Putamen (tissue), 1 donor: ENCODE measurements around the gene PHC3.
"Not testable (repeated sequence)": the region's sequence is repeated elsewhere in the genome, so short reads cannot be mapped to it uniquely, and the experiment has no call there.

ENCODE experiments used
- DNase-seq: peaks from one replicate; pipeline ENCODE4 v3.0.0-alpha.2; 2016; ENCODE audit warnings: low spot score

Gene PHC3, protein sequence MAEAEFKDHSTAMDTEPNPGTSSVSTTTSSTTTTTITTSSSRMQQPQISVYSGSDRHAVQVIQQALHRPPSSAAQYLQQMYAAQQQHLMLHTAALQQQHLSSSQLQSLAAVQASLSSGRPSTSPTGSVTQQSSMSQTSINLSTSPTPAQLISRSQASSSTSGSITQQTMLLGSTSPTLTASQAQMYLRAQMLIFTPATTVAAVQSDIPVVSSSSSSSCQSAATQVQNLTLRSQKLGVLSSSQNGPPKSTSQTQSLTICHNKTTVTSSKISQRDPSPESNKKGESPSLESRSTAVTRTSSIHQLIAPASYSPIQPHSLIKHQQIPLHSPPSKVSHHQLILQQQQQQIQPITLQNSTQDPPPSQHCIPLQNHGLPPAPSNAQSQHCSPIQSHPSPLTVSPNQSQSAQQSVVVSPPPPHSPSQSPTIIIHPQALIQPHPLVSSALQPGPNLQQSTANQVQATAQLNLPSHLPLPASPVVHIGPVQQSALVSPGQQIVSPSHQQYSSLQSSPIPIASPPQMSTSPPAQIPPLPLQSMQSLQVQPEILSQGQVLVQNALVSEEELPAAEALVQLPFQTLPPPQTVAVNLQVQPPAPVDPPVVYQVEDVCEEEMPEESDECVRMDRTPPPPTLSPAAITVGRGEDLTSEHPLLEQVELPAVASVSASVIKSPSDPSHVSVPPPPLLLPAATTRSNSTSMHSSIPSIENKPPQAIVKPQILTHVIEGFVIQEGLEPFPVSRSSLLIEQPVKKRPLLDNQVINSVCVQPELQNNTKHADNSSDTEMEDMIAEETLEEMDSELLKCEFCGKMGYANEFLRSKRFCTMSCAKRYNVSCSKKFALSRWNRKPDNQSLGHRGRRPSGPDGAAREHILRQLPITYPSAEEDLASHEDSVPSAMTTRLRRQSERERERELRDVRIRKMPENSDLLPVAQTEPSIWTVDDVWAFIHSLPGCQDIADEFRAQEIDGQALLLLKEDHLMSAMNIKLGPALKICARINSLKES

DNA sequence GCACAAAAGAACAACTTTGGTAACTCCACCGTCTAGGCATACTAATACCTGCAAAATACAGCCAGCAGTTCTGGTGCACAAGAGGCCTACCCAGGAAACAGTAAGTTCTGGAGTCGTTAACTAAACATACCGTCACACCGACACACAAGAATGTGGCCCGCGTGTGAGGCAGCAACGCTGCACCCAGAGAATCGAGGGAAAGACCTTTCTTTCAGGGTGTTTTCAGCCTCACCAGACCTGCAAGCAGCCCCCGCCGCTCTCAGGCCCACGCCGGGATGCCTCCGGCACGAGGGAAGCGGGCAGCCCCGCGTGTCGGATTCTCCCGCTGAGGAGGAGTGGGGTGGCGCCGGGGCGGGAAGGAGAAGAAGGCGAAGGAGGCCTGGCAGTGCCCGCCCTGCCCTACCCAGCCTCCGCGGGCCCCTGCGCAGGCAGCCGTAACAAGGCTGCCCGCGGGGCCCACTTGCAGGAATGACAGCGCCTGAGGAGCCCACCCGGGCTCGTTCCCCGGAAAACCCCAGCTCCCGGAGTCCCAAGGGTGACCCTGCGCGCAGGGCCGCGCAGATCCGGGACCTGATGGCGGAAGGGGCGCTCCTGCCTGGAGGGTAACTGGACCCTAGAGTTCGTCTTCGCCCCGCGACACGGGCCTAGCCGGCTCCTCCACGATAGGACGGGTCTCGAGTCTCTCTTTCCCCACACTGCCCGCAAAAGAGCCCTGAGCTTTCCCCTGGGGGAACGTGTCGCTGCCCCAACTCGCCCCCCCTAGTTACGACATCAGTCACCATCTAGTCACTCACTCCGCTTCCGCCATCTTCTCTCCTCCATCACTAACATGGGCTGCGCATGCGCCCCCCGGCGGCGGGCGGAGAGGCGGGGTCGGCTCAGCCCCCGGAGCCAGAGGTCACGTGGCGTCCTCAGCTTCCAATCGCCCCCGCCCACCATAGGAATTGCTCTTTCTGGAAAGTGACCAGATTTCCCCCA, at the start of gene PHC3:
Gene PHC3, minus strand, starts transcription at position 826 of the 978 bp plus-strand sequence. Its CDS starts 18 bp downstream, at position 808.
- DNase-seq = peak; percentile 95

- no peak for DNase-seq
Observed at GRCh38 chr3:170228093-170228766, 46.7 kb upstream of the PHC3 start.

DNA sequence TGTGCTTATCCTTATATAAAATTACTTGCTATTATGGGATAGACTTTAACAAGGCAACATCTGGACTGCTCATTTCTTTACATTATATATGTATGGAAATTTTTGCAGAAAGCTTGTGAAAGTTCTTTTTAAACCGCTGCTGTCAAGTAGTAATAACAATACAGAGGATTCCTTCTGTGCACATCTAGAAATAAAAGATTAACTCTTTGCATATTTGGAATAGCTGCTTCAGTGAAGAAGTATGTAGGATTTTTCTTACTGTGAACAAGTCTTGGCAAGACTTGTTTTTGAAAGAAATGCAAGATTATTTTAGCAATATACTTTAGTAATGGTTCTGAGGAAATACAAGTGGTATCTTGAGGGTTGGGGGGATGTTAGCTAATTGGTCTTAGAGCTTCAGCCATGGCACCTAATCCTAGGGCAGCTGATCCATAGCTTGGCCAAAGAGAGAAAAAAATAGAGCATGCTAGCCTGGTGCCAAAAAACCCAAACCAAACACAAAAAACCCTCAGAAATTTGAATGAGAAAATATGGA, 45.0 kb upstream of the PHC3 start:
- DNase-seq = no peak

DNA sequence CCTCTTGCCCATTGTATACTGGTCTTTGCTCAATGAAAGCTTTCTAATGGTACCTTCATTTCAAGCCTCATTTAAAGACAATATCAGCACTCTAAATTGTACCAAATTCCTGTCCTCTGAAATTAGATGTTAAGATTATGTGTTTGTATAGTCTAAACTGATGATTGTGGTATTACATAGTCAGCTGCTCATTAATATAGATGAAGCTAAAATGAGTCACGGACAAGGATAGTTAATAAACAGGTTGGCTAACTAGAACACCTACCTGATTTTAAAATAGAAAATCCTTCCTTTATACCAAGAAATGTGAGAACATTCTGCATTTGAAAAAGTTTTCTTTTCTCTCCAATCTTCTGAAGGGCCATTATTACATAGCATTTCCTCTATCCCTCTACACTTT, 43.6 kb upstream of the PHC3 start:
- DNase-seq = no peak

GRCh38 chr3:170222647-170223541, 41.4 kb upstream of the PHC3 start:
- DNase-seq = peak; percentile 44

DNA sequence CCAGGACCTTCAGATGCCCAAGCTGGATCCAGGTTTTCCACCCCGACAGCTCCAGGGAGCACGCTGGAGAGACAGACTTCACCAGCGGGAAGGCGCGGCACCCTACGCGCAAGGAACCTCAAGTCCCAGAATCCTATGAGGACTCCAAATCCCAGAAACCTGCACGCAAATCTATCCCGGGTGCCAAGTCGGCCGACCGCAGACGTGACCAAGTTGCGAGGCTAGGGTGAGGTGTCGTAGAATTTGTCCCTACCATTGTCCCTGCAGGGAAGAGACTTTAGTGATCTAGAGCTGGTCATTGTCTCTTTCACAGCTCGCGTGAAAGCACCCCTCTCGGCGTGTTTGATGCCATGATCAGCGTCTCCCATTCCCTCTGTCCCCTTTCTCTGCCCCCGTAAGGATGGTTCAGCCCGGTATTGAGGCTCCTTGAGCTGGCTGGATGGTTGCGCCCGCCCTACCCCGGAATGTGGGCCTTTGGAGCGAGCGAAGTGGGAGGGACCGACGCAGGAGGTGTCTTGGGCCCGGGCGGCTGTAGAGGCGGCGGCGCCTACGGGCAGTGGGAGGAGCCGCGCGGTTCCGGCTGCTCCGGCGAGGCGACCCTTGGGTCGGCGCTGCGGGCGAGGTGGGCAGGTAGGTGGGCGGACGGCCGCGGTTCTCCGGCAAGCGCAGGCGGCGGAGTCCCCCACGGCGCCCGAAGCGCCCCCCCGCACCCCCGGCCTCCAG, 40.6 kb upstream of the PHC3 start, which contains the start of gene PRKCI:
Gene PRKCI, plus strand, starts transcription at position 501 of the 723 bp plus-strand sequence. CDS start 246 bp downstream, outside the sequence.
- DNase-seq = peak; percentile 96

DNA sequence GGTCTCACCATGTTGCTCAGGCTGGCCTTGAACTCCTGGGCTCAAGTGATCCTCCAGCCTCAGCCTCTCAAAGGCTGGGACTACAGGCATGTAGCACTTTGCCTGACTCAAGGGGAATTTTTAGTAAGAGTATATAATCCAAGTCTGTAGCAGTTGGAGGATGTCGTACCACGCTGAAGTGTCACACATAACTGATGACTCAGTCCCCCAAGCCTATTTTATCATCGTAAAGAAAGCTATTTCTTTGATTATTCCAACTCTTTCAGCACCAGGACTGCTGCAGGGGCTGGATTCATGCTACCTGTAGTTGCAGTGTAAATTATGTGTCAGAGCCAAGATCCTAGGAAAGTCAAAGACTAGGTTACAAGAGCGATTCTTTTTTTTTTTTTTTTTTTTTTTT, 39.3 kb upstream of the PHC3 start:
- DNase-seq = peak; percentile 73

DNA sequence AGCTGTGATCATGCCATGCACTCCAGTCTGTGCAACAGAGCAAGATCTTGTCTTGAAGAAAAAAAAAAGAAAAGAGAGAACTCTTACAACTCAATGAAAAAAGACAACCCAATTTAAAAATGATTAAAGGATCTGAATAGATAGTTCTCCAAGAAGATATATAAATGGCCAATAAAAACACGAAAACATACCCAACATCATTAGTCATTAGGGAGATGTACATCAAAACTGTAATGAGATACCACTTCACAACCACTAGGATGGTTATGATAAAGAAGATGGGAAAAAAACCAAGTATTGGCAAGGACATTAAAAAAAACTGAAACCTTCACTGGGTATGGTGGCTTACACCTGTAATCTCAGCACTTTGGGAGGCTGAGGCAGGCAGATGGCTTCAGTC, 38.3 kb upstream of the PHC3 start:
- no peak for DNase-seq

DNA sequence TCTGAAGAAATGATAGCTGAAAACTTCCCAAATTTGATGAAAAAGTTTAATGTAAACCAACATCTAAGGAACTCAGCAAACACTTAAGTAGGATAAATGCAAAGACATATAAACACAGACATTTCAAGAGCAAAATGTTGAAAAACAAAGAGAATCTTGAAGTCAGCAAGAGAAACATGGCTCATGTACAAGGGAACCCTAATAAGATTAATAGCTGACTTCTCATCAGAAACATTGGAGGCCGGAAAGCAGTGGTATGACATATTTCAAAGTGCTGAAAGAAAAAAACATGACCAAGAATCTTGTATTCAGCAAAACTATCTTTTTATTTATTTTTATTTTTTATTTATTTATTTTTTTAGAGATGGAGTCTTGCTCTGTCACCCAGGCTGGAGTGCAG, 30.1 kb upstream of the PHC3 start:
- no peak for DNase-seq

DNA sequence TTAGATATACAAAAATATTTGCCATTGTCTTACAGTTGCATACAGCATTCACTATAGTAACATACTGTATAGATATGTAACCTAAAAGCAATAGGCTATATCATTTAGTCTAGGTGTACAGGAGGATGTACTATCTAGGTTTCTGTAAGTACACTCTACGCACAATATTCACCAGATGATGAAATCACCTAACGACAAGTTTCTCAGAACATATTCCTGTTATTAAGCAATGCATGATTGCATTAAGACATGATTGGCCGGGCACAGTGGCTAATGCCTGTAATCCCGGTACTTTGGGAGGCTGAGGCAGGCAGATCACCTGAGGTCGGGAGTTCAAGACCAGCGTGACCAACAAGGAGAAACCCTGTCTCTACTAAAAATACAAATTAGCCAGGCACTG, 26.2 kb upstream of the PHC3 start:
- no peak for DNase-seq

DNA sequence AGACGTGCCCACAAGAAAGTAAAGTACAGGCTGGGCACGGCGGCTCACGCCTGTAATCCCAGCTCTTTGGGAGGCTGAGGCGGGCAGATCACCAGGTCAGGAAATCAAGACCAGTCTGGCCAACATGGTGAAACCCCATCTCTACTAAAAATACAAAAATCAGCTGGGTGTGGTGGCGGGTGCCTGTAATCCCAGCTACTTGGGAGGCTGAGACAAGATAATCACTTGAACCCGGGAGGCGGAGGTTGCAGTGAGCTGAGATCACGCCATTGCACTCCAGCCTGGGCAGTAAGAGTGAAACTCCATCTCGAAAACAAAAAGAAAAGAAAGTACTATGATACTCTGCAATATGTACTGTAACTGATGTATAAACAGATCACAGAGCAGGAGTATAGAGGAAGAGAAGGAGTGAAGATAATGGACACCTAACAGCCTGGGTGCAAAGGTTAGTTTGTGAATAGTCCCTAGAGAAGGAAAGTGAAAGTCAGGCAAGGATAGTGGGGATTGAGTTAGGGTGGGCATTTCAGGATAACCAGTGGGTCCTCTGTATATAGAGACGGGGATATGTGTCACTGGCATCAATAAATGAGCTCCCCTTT, 24.7 kb upstream of the PHC3 start:
- not testable (repeated sequence) for DNase-seq

GRCh38 chr3:170205302-170205701, 23.8 kb upstream of the PHC3 start:
- no peak for DNase-seq

- no peak for DNase-seq
Observed at GRCh38 chr3:170204509-170204908, 23.0 kb upstream of the PHC3 start.

- no peak for DNase-seq
Observed at GRCh38 chr3:170204023-170204472, 22.5 kb upstream of the PHC3 start.

DNA sequence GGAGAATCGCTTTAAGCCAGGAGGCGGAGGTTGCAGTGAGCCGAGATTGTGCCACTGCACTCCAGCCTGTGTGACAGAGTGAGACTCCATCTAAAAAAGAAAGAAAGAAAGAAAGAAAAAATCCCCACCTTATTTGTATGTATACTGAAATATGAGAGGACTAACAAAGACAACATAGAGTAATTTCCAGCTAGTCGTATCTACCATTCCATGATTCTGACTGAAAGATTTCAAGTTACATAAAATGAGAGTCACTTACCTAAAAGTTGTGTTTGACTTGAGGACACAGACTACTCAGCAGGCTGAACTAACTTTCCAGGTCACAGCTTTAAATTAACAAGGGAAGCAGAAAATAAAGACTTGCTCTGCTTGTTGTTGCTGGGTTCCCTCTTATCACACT, 21.9 kb upstream of the PHC3 start:
- no peak for DNase-seq

DNA sequence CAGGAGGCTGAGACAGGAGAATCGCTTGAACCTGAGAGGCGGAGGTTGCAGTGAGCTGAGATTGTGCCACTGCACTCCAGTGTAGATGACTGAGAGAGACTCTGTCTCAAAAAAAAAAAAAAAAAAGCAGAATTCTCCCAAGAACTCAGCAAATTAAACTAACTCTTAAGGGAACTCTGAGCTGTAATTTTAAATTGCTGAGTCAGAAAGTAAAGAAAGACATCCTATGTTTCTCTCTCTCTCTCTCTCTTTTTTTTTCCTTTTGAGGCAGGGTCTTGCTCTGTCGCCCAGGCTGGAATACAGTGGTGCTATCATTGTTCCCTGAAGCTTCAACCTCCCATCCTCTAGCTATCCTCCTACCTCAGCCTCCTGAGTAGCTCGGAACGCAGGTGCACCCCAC, 20.0 kb upstream of the PHC3 start:
- no peak for DNase-seq

DNA sequence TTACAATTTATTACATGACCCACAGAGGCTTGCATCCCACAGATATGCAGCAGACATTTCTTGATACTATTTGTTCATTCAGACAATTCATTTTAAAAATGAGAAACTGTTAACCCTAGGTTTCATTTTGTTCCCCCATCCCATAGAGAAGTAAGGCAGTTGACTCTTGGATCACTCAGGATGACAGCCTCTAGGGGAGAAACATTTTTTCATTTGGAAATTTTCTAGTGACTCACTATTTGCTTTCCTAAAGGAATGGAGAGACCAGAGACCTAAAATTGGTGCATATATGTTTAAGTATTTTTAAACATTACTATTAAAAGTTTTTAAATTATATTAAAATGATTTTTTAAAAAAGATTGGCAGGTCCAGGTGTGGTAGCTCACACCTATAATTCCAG, 19.5 kb upstream of the PHC3 start:
- DNase-seq = no peak

DNA sequence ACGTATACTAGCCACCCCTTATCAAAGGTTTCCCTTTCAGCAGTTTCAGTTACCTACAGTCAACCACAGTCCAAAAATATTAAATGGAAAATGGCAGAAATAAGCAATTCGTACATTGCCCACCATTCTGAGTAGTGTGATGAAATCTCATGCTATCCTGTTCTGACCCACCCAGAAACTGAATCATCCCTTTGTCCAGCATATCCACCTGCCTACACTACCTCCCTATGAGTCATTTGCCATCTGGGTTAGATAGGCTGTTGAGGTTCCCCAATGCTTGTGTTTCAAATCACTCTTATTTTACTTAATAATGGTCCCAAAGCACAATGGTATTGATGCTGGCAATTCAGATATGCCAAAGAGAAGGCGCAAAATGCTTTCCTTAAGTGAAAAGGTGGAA, 15.3 kb upstream of the PHC3 start:
- DNase-seq = no peak
